ENCODE data around the gene CMC2. TPM values are rescaled to one million over a fixed set of nuclear protein-coding genes. Genes with fewer than 3 reads are reported as not detected.

Gene CMC2
- total and polyA plus RNA-seq, 10 of the 15 experiments (the other 5 are each of a cell fraction or from before 2014, with no cell fraction given), result 62.8 to 251 (median 157) TPM

- TF ChIP-seq PRDM15 (CRISPR knock-in tag; IDR thresholded peaks at IDR 0.05) (no peak), CBX5 (IDR thresholded peaks at IDR 0.05; ENCODE audit: low read depth) (no peak), ESRRA (IDR thresholded peaks at IDR 0.05; ENCODE audit: low read length) (no peak), MEF2B (IDR thresholded peaks at IDR 0.05; ENCODE audit: partially characterized antibody, poor library complexity, severe bottlenecking) (no peak), ASH2L (IDR thresholded peaks at IDR 0.05; ENCODE audit: borderline replicate concordance, low read depth) (no peak), E2F4 (IDR thresholded peaks at IDR 0.05; ENCODE audit: low read depth, low read length) (no peak), RAD51 (IDR thresholded peaks at IDR 0.05) (no peak), ZBTB33 (IDR thresholded peaks at IDR 0.05) (no peak), GABPA (IDR thresholded peaks at IDR 0.05; ENCODE audit: low read depth) (no peak), HSF1 (IDR thresholded peaks at IDR 0.05; ENCODE audit: low read depth, low read length) (no peak), EZH2 (IDR thresholded peaks at IDR 0.05; ENCODE audit: borderline replicate concordance, control insufficient read depth, low read depth, low read length) (no peak), NR2F1 (conservative IDR thresholded peaks at IDR 0.05) (no peak), EP300 (IDR thresholded peaks at IDR 0.05; ENCODE audit: borderline replicate concordance in 1 of 2, control insufficient read depth in 1 of 2, low read depth in 2 of 2, low read length in 2 of 2) (no peak), CTCF (IDR thresholded peaks at IDR 0.05 in 2 of 3, conservative IDR thresholded peaks at IDR 0.05 in 1 of 3; ENCODE audit: control insufficient read depth in 2 of 3, extremely low read depth in 1 of 3, insufficient read depth in 1 of 3, low read depth in 3 of 3, low read length in 3 of 3) (peak; percentile 66 to 84 (median 83)), PBX3 (IDR thresholded peaks at IDR 0.05; ENCODE audit: insufficient replicate concordance, low read depth, low read length) (no peak)
Observed at GRCh38 chr16:80948886-80949493, 57.7 kb downstream of the CMC2 start (continued).

Measured in GM12878 (cell line).